H9 (cell line): ENCODE data around the gene HHAT. TPM values are rescaled to one million over a fixed set of nuclear protein-coding genes. Genes with fewer than 3 reads are reported as not detected.

ENCODE experiments used
- DNase-seq: peaks from one replicate; pipeline ENCODE4 v3.0.0-alpha.2; 2017
- H2AFZ ChIP-seq: one replicate; pipeline ENCODE4 v1.6.1; 2013; ENCODE audit warnings: mild to moderate bottlenecking, low read length, control low read depth, moderate library complexity
- H2AK5ac ChIP-seq: 2 replicates; pipeline ENCODE4 v1.6.1; 2013; ENCODE audit warnings: low read length, control low read depth, mixed read lengths; ENCODE audit not compliant: insufficient read length
- H2BK120ac ChIP-seq: one replicate; pipeline ENCODE4 v1.6.1; 2013; ENCODE audit warnings: low read depth, mild to moderate bottlenecking, low read length, control low read depth, inconsistent platforms; ENCODE audit not compliant: poor library complexity, severe bottlenecking
- H2BK12ac ChIP-seq: 2 replicates; pipeline ENCODE4 v1.6.1; 2013; ENCODE audit warnings: low read length, control low read depth, mixed read lengths, low read depth; ENCODE audit not compliant: insufficient read length
- H2BK15ac ChIP-seq: 2 replicates; pipeline ENCODE4 v1.6.1; 2013; ENCODE audit warnings: low read depth, low read length, control low read depth
- H2BK20ac ChIP-seq: one replicate; pipeline ENCODE4 v1.6.1; 2013; ENCODE audit warnings: low read depth, mild to moderate bottlenecking, low read length, control low read depth, inconsistent platforms; ENCODE audit not compliant: poor library complexity, severe bottlenecking
- H2BK5ac ChIP-seq: 2 replicates; pipeline ENCODE4 v1.6.1; 2013; ENCODE audit warnings: low read length, control low read depth, mixed read lengths; ENCODE audit not compliant: insufficient read length
- H3K14ac ChIP-seq: 2 replicates; pipeline ENCODE4 v1.6.1; 2013; ENCODE audit warnings: low read length, control low read depth; ENCODE audit not compliant: insufficient read depth
- H3K18ac ChIP-seq: 2 replicates; pipeline ENCODE4 v1.6.1; 2013; ENCODE audit warnings: low read depth, mild to moderate bottlenecking, mixed read lengths, low read length, control low read depth; ENCODE audit not compliant: insufficient read length
- H3K23ac ChIP-seq: 2 replicates; pipeline ENCODE4 v1.6.1; 2013; ENCODE audit warnings: low read length, control low read depth, mixed read lengths, low read depth; ENCODE audit not compliant: insufficient read length
- H3K23me2 ChIP-seq: 2 replicates; pipeline ENCODE4 v1.6.1; 2013; ENCODE audit warnings: low read depth, mild to moderate bottlenecking, mixed read lengths, low read length, control low read depth; ENCODE audit not compliant: insufficient read length, poor library complexity, severe bottlenecking
- H3K27ac ChIP-seq: 2 replicates; pipeline ENCODE4 v1.5.1; 2013; ENCODE audit warnings: low read length, control low read depth, mixed read lengths, low read depth; ENCODE audit not compliant: insufficient read length
- H3K27me3 ChIP-seq: 2 replicates; pipeline ENCODE4 v1.6.1; 2013; ENCODE audit warnings: low read length, control low read depth, inconsistent platforms; ENCODE audit not compliant: insufficient read depth
- H3K4ac ChIP-seq: 2 replicates; pipeline ENCODE4 v1.6.1; 2013; ENCODE audit warnings: low read depth, mild to moderate bottlenecking, control low read depth, inconsistent platforms, low read length, moderate library complexity
- H3K4me1 ChIP-seq: 2 replicates; pipeline ENCODE4 v1.6.1; 2013; ENCODE audit warnings: low read length, control low read depth, inconsistent platforms; ENCODE audit not compliant: insufficient read depth
- H3K4me2 ChIP-seq: 2 replicates; pipeline ENCODE4 v1.6.1; 2013; ENCODE audit warnings: low read length, control low read depth, mixed read lengths; ENCODE audit not compliant: insufficient read length, insufficient read depth
- H3K56ac ChIP-seq: 2 replicates; pipeline ENCODE4 v1.6.1; 2013; ENCODE audit warnings: low read depth, mild to moderate bottlenecking, mixed read lengths, low read length, control low read depth; ENCODE audit not compliant: insufficient read length
- H3K79me1 ChIP-seq: 2 replicates; pipeline ENCODE4 v1.6.1; 2013; ENCODE audit warnings: low read depth, mild to moderate bottlenecking, moderate library complexity, low read length, control low read depth, inconsistent platforms; ENCODE audit not compliant: insufficient read depth, poor library complexity, severe bottlenecking
- H3K79me2 ChIP-seq: 2 replicates; pipeline ENCODE4 v1.6.1; 2013; ENCODE audit warnings: low read length, control low read depth, inconsistent platforms; ENCODE audit not compliant: insufficient read depth
- H3K9ac ChIP-seq: 2 replicates; pipeline ENCODE4 v1.6.1; 2013; ENCODE audit warnings: low read length, control low read depth, mixed read lengths; ENCODE audit not compliant: insufficient read length; ENCODE audit errors: extremely low read depth
- H3K9me3 ChIP-seq: one replicate; pipeline ENCODE4 v1.6.1; 2013; ENCODE audit warnings: low read depth, low read length, inconsistent platforms; ENCODE audit not compliant: control insufficient read depth
- H3T11ph ChIP-seq: one replicate; pipeline ENCODE4 v1.6.1; 2013; ENCODE audit warnings: mild to moderate bottlenecking, low read length, control low read depth, inconsistent platforms
- H4K20me1 ChIP-seq: one replicate; pipeline ENCODE4 v1.6.1; 2013; ENCODE audit not compliant: control insufficient read depth, insufficient read length, insufficient read depth
- H4K5ac ChIP-seq: 2 replicates; pipeline ENCODE4 v1.6.1; 2013; ENCODE audit warnings: low read depth, mild to moderate bottlenecking, mixed read lengths, low read length, control low read depth; ENCODE audit not compliant: insufficient read length
- H4K8ac ChIP-seq: replicated peaks from 2 replicates; pipeline ENCODE4 v1.6.1; 2013; ENCODE audit warnings: low read length, control low read depth, mixed read lengths, low read depth; ENCODE audit not compliant: insufficient read length
- H4K91ac ChIP-seq: 2 replicates; pipeline ENCODE4 v1.6.1; 2013; ENCODE audit warnings: low read depth, mild to moderate bottlenecking, moderate library complexity, mixed read lengths, low read length, control low read depth; ENCODE audit not compliant: insufficient read length
- H3K27ac Mint-ChIP-seq, 3 experiments: 2 replicates in 2 of 3; 3 replicates in 1 of 3; pipeline ENCODE4 v1.8.0; 2020 to 2021; ENCODE audit warnings: mixed read lengths in 3 of 3, mild to moderate bottlenecking in 1 of 3, moderate library complexity in 1 of 3
- H3K27me3 Mint-ChIP-seq: 2 replicates; pipeline ENCODE4 v1.8.0; 2021; ENCODE audit warnings: low read depth, mild to moderate bottlenecking, moderate library complexity, mixed read lengths
- H3K36me3 Mint-ChIP-seq, 3 experiments: 2 replicates in 2 of 3; 3 replicates in 1 of 3; pipeline ENCODE4 v1.8.0; 2020 to 2021; ENCODE audit warnings: low read depth in 3 of 3, mixed read lengths in 3 of 3; ENCODE audit not compliant: insufficient read depth in 1 of 3
- H3K4me1 Mint-ChIP-seq, 2 experiments: 2 replicates each; pipeline ENCODE4 v1.8.0; 2020; ENCODE audit warnings: mixed read lengths in 2 of 2
- H3K4me3 Mint-ChIP-seq, 2 experiments: 2 replicates in 1 of 2; 3 replicates in 1 of 2; pipeline ENCODE4 v1.8.0; 2020 to 2021; ENCODE audit warnings: mild to moderate bottlenecking in 2 of 2, mixed read lengths in 2 of 2, moderate library complexity in 1 of 2
- H3K9me3 Mint-ChIP-seq, 2 experiments: 2 replicates in 1 of 2; 3 replicates in 1 of 2; pipeline ENCODE4 v1.8.0; 2020; ENCODE audit warnings: mild to moderate bottlenecking in 2 of 2, mixed read lengths in 2 of 2, moderate library complexity in 1 of 2
- CTCF ChIP-seq: fragments of 200-600 bp; sonication (generic); conservative IDR thresholded peaks from 3 replicates; pipeline ENCODE4 v1.8.0; 2021; ENCODE audit warnings: antibody characterized with exemption, mild to moderate bottlenecking
- WGBS: extraction: QIAGEN DNeasy Blood & Tissue Kit; methylation state at CpG from one replicate; pipeline ENCODE4 v1.1.7; 2013; ENCODE audit warnings: missing lambda C conversion rate, low lambda C conversion rate, mixed read lengths; ENCODE audit not compliant: insufficient read length; ENCODE audit errors: extremely low coverage; 5-methylcytosine and 5-hydroxymethylcytosine counted together
- total RNA-seq: library from RNA; stranded (reverse); gene quantifications from 2 replicates; pipeline ENCODE4 v1.2.1, GENCODE V29; 2021

The HHAT gene
- total RNA-seq, 1 experiment from 2014 or later, result 0.48 TPM

DNA sequence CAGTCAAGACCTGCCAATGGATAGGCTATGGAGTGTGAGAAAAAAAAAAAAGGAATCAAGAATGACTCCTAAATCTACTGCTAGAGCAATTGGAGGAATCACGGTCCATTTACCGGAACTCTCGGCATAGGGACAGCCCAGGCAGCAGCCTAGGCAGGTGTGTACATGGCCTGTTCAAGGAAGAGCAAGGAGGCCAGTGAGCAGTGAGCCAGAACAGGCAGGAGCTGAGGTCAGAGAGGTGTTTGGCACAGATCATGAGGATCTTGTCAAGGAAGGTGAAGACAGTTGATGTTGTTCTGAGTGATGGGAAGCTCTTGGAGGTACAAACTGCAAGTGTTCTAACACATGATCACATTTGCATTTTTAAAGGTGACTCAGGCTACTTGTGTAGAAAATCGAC, 40.6 kb upstream of the HHAT start:
- peaks cover 42% of the 10 kb centered on the region for H3K27me3 Mint-ChIP-seq
- no peak overlapping the region for H2BK5ac ChIP-seq
- no peaks in the 10 kb centered on the region for H3K79me2 ChIP-seq
- H4K91ac ChIP-seq, result no peak overlapping the region
- no peaks in the 10 kb centered on the region for H3K36me3 Mint-ChIP-seq
- H3K23me2 ChIP-seq, result peaks cover 10% of the 10 kb centered on the region
- H2AFZ ChIP-seq, result no peak overlapping the region
- no peak overlapping the region for H3K4me2 ChIP-seq
- H3K9me3 Mint-ChIP-seq, result no peaks in the 10 kb centered on the region
- no peak for DNase-seq
- H2AK5ac ChIP-seq, result no peak overlapping the region
- H3K18ac ChIP-seq, result no peak overlapping the region
- H3K9me3 ChIP-seq, result no peaks in the 10 kb centered on the region
- H3K4me1 ChIP-seq, result no peaks in the 10 kb centered on the region; the same call in 1 of the 2 replicates
- no peak overlapping the region; a peak in 1 of 7 replicates for H3K27ac Mint-ChIP-seq
- H3K27me3 ChIP-seq, result peaks cover 4% of the 10 kb centered on the region; the same call in 1 of the 2 replicates
- H3K14ac ChIP-seq, result no peak overlapping the region
- no peak for TF ChIP-seq CTCF
- no peaks in the 10 kb centered on the region for H4K20me1 ChIP-seq
- no peak overlapping the region for H4K5ac ChIP-seq
- no peak overlapping the region for H3T11ph ChIP-seq
- no peak overlapping the region for H3K4me3 Mint-ChIP-seq
- no peak overlapping the region for H3K56ac ChIP-seq
- H3K79me1 ChIP-seq, result no peaks in the 10 kb centered on the region
- no peak overlapping the region for H2BK20ac ChIP-seq
- H3K4ac ChIP-seq, result no peak overlapping the region
- H2BK120ac ChIP-seq, result no peak overlapping the region
- H2BK15ac ChIP-seq, result no peak overlapping the region
- H3K23ac ChIP-seq, result no peak overlapping the region
- H3K27ac ChIP-seq, result no peak overlapping the region
- H4K8ac ChIP-seq, result no peak overlapping the region
- no peak overlapping the region for H2BK12ac ChIP-seq
- peaks cover 5 to 14% of the 10 kb centered on the region in 2 experiments for H3K4me1 Mint-ChIP-seq
- WGBS, result no CpG with 5 or more reads among the region's 4 CpGs
- H3K9ac ChIP-seq, result no peak overlapping the region
